Ascending aorta (tissue), 2 donors: ENCODE data around the gene LDHB. TPM values are rescaled to one million over a fixed set of nuclear protein-coding genes. Genes with fewer than 3 reads are reported as not detected.

ENCODE experiments used
- DNase-seq, 2 donors: peaks; one replicate each; pipeline ENCODE4 v3.0.0-alpha.2; 2019; ENCODE audit warnings: low spot score in 2 of 2
- H3K27ac ChIP-seq, 2 donors: fragments of 200-600 bp; sonication (generic); one replicate each; pipeline ENCODE4 v1.5.1; 2016 to 2017; ENCODE audit warnings: mild to moderate bottlenecking in 1 of 2
- H3K27me3 ChIP-seq: fragments of 200-600 bp; sonication (generic); one replicate; pipeline ENCODE4 v1.5.1; 2017
- H3K36me3 ChIP-seq, 2 donors: fragments of 200-600 bp; sonication (generic); one replicate each; pipeline ENCODE4 v1.5.1; 2016
- H3K4me1 ChIP-seq, 2 donors: fragments of 200-600 bp; sonication (generic); one replicate each; pipeline ENCODE4 v1.5.1; 2016 to 2017; ENCODE audit warnings: mild to moderate bottlenecking in 1 of 2
- H3K4me3 ChIP-seq, 2 donors: fragments of 200-600 bp; sonication (generic); one replicate each; pipeline ENCODE4 v1.5.1; 2016 to 2017; ENCODE audit warnings: mild to moderate bottlenecking in 1 of 2
- H3K9me3 ChIP-seq, 2 donors: fragments of 200-600 bp; sonication (generic); one replicate each; pipeline ENCODE4 v1.5.1; 2016
- intact Hi-C: fragments of 100-400 bp; cut with DNase I; formaldehyde crosslinking; loops from one replicate; pipeline ENCODE4 v1.15.1; 2023
- total RNA-seq: library from RNA; depleted of rRNA; stranded (reverse); fragments of >200 nt; gene quantifications from one replicate; pipeline ENCODE4 v1.1.0, GENCODE V29; 2016
- TF ChIP-seq, protein P1 (sequence below), 3 experiments: fragments of 200-600 bp in 2 of 3; fragments of 450-650 bp in 1 of 3; sonication (generic) in 2 of 3; IDR thresholded peaks; one replicate each; pipeline ENCODE4 v1.5.1; 2016 to 2019; ENCODE audit warnings: antibody characterized with exemption in 3 of 3, mild to moderate bottlenecking in 1 of 3, moderate library complexity in 1 of 3

Gene LDHB
- total RNA-seq, 1 donor from 2014 or later, result 125 TPM

- peaks cover 0 to 6% of the 10 kb centered on the region in 2 donors for H3K4me1 ChIP-seq
- H3K4me3 ChIP-seq, result no peak overlapping the region
- no peaks in the 10 kb centered on the region for H3K27me3 ChIP-seq
- H3K9me3 ChIP-seq, result no peaks in the 10 kb centered on the region
- no peak for DNase-seq
- H3K27ac ChIP-seq, result peak overlapping the region; percentile 8 to 11
- no peaks in the 10 kb centered on the region for H3K36me3 ChIP-seq
- TF ChIP-seq, protein P1, sequence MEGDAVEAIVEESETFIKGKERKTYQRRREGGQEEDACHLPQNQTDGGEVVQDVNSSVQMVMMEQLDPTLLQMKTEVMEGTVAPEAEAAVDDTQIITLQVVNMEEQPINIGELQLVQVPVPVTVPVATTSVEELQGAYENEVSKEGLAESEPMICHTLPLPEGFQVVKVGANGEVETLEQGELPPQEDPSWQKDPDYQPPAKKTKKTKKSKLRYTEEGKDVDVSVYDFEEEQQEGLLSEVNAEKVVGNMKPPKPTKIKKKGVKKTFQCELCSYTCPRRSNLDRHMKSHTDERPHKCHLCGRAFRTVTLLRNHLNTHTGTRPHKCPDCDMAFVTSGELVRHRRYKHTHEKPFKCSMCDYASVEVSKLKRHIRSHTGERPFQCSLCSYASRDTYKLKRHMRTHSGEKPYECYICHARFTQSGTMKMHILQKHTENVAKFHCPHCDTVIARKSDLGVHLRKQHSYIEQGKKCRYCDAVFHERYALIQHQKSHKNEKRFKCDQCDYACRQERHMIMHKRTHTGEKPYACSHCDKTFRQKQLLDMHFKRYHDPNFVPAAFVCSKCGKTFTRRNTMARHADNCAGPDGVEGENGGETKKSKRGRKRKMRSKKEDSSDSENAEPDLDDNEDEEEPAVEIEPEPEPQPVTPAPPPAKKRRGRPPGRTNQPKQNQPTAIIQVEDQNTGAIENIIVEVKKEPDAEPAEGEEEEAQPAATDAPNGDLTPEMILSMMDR (IDR thresholded peaks at IDR 0.05), result no peak
- intact Hi-C loops, result no loop called here
Measured at GRCh38 chr12:21695986-21696385, 38.3 kb upstream of the LDHB start.

GRCh38 chr12:21694660-21695059 lies 37.0 kb upstream of the LDHB start:
- no peak for DNase-seq
- Histone ChIP-seq H3K9me3 (no peaks in the 10 kb centered on the region), H3K4me3 (no peak overlapping the region), H3K27ac (no peak overlapping the region), H3K27me3 (no peaks in the 10 kb centered on the region), H3K4me1 (peaks cover 0 to 6% of the 10 kb centered on the region in 2 donors), H3K36me3 (no peaks in the 10 kb centered on the region)
- TF ChIP-seq, protein P1 (IDR thresholded peaks at IDR 0.05), result no peak
- intact Hi-C loops, result no loop called here

GRCh38 chr12:21691515-21691914 lies 33.9 kb upstream of the LDHB start:
- Histone ChIP-seq H3K9me3 (peaks cover 0 to 6% of the 10 kb centered on the region in 2 donors), H3K4me3 (no peak overlapping the region), H3K36me3 (no peaks in the 10 kb centered on the region), H3K27me3 (no peaks in the 10 kb centered on the region), H3K27ac (no peak overlapping the region), H3K4me1 (peaks cover 0 to 4% of the 10 kb centered on the region in 2 donors)
- TF ChIP-seq, protein P1 (IDR thresholded peaks at IDR 0.05), result no peak
- intact Hi-C loops, result no loop called here
- DNase-seq, result no peak

DNA sequence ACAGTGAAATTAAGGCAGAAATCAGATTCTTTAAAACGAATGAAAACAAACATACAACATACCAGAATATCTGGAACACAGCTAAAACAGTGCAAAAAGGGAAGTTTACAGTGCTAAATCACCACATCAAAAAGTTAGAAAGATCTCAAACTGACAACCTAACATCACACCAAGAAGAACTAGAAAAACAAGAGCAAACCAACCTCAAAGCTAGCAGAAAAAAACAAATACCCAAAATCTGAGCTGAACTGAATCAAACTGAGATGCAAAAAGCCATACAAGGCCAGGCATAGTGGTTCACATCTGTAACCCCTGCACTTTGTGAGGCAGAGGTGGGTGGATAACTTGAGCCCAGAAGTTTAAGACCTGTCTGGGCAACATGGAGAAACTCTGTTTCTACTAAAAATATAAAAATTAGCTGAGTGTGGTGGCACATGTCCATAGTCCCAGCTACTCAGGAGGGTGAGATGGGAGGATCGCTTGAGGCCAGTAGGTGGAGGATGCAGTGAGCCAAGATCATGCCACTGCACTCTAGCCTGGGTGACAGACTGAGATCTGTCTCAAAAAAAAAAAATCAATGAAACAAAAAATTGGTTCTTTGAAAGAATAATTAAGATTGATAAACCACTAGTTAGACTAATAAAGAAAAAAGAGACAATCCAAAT lies 33.2 kb upstream of the LDHB start:
- H3K27me3 ChIP-seq, result no peaks in the 10 kb centered on the region
- no peaks in the 10 kb centered on the region for H3K36me3 ChIP-seq
- TF ChIP-seq, protein P1 (IDR thresholded peaks at IDR 0.05), result no peak
- no peaks in the 10 kb centered on the region for H3K4me1 ChIP-seq
- peaks cover 0 to 6% of the 10 kb centered on the region in 2 donors for H3K9me3 ChIP-seq
- H3K27ac ChIP-seq, result no peak overlapping the region
- intact Hi-C loops, result no loop called here
- no peak overlapping the region for H3K4me3 ChIP-seq
- DNase-seq, result no peak

- no peak for DNase-seq
- intact Hi-C loops, result loop anchor here (5.0 kb wide), 1 partner anchor 436 kb away; no protein-coding TSS in a partner anchor
- Histone ChIP-seq H3K4me3 (no peak overlapping the region), H3K9me3 (no peaks in the 10 kb centered on the region), H3K27ac (no peak overlapping the region), H3K4me1 (no peaks in the 10 kb centered on the region), H3K27me3 (no peaks in the 10 kb centered on the region), H3K36me3 (no peaks in the 10 kb centered on the region)
- TF ChIP-seq, protein P1 (IDR thresholded peaks at IDR 0.05), result no peak
Measured at GRCh38 chr12:21683115-21683514, 25.5 kb upstream of the LDHB start.
